Stimulated activated CD8-positive, alpha-beta memory T cell treated with anti-CD3 and anti-CD28 coated beads, Interleukin-4, amount 100 ng/mL, for 4 hours (primary cell): ENCODE data around the gene OR2C1.

Experiments used
- DNase-seq, 2 donors: peaks; one replicate each; pipeline ENCODE4 v3.0.0-alpha.2; 2020; ENCODE audit warnings: low read depth in 2 of 2, low spot score in 1 of 2

The OR2C1 gene

GRCh38 chr16:3389663-3390338 lies 34.1 kb downstream of the OR2C1 start:
- no peak for DNase-seq

DNA sequence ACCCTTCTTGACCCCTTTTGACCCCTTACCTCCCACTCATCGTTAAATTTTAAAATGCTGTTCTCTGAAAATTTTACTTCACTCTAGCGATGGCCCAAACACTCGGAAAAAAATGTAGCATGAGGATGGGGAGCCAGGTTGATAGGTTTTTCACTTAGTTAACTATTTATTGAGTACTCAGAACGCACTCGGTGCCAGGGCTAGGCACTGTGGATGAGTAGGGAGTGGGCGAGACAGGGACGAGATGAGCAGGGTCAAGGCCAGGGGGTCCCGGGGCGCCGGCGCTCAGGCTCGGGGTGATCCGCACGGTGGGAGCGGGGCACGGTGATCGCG lies 44.7 kb downstream of the OR2C1 start:
- DNase-seq = no peak

- DNase-seq = peak; percentile 95 to 97
These were observed 45.3 kb downstream of the OR2C1 start, which contains the start of the genes ZNF174 and ZSCAN32 for GRCh38 chr16:3400779-3401688. ZNF174 (plus strand) TSS chr16:3401215; CDS start chr16:3402005, 790 bp downstream. ZSCAN32 (minus strand) TSS chr16:3401004; CDS start chr16:3397557, 3,447 bp downstream.

GRCh38 chr16:3401719-3402397 lies 46.2 kb downstream of the OR2C1 start:
- no peak for DNase-seq
